GM21825 (cell line): ENCODE results near the gene AFG1L.
"Not testable (repeated sequence)": the region's sequence is repeated elsewhere in the genome, so short reads cannot be mapped to it uniquely, and the experiment has no call there.

ENCODE experiments used
- ATAC-seq: cut with Tn5 transposase; IDR thresholded peaks from one replicate; pipeline ENCODE4 v1.9.1; 2021; ENCODE audit warnings: mild to moderate bottlenecking, moderate library complexity; ENCODE audit not compliant: unreplicated experiment

The AFG1L gene

DNA sequence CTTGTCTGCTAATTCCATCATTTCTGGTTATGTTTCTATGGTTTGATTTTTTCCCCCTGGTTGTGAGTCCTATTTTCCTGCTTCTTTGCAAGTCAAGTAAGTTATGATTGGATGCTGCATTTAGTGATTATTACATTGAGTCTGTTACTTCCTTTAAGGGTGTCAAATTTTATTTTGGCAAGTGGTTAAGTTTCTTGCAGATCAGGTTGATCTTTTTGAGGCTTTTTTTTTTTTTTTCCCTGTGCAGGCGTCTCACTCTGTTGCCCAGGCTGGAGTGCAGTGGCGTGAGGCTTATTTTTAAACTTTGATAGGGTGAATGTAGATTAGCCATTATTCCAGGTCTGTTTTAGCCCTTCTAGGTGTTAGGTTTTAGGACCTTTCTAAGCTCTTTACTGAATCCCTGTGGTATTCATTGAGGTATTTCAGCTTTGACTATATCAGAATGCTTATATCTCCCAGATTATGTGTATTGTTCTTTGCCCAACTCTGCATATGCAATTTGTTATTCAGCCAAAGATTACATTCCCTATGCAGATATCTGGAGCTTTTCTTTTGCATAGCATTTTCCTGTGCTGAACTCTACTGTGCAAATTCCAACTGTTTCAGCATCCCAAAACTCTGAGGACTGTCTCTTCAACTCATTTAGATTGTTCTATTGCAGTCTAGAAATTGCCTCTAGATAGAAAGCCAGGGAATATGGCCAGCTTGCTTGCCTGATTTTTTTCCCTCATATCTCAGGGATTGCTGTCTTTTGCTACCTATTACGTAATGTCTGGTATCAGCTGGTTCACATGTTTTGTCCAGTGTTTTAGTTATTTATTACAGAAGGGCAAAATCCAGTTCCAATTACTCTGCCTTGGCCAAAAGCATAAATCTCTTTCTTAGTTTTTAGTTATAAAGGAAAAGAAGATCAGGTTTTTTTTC lies 113.3 kb downstream of the AFG1L start:
- no peak for ATAC-seq

DNA sequence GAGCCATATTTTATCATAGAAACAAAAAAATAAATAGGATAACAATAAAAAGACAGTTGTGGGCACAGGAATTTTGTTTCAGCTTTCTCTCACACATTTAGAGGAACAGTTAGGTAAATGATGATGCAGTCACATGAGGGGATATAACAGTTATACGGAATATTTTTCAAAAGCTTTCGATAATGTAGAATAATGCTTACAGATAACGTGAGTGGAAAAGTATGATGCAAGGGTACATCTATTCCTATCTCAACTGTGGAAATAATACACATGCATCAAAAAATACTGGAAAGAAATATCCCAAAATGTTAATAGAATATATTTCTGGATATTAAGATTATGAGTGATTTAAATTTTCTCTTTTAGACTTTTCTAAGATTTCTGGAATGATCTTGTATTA lies 114.0 kb downstream of the AFG1L start:
- ATAC-seq, result no peak

DNA sequence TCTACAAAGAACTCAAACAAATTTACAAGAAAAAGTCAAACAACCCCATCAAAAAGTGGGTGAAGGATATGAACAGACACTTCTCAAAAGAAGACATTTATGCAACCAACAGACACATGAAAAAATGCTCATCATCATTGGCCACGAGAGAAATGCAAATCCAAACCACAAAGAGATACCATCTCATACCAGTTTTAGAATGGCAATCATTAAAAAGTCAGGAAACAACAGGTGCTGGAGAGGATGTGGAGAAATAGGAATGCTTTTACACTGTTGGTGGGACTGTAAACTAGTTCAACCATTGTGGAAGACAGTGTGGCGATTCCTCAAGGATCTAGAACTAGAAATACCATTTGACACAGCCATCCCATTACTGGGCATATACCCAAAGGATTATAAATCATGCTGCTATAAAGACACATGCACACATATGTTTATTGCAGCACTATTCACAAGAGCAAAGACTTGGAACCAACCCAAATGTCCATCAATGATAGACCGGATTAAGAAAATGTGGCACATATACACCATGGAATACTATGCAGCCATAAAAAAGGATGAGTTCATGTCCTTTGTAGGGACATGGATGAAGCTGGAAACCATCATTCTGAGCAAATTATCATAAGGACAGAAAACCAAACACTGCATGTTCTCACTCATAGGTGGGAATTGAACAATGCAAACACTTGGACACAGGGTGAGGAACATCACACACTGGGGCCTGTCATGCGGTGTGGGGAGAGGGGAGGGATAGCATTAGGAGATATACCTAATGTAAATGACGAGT lies 121.4 kb downstream of the AFG1L start:
- not testable (repeated sequence) for ATAC-seq

DNA sequence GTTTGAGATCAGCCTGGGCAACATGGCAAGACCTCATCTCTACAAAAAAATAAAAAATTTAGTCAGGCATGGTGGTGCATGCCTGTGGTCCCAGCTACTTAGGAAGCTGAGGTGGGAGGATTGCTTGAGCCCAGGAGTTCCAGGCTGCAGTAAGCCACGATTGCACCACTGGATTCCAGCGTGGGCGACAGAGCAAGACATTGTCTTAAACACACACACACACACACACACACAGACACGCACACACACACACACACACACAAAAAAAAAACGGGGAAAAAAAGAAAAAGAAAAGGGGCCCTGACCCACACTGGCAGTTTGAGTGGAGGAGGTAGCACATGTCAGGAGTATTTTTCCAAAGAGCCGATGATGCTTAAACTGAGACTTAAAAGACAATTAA lies 122.2 kb downstream of the AFG1L start:
- ATAC-seq, result no peak

DNA sequence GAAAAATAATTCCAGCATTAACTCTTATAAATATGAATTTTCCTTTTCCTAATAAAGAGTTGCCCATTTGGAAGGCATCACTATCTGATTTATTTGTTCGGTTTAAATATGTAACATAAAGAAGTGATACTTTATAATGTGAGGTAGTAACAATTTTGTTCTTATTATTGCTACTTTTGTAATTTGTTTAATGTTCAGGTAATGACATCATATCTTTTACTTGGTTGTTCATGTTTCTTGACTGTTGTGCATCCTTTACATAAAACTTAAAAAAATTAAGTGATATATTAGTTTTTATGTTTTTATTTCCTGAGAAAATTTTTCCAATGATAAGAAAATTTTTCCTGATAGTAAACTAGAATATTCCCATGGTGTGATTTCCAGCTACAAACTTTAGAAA lies 124.6 kb downstream of the AFG1L start:
- ATAC-seq, result no peak

DNA sequence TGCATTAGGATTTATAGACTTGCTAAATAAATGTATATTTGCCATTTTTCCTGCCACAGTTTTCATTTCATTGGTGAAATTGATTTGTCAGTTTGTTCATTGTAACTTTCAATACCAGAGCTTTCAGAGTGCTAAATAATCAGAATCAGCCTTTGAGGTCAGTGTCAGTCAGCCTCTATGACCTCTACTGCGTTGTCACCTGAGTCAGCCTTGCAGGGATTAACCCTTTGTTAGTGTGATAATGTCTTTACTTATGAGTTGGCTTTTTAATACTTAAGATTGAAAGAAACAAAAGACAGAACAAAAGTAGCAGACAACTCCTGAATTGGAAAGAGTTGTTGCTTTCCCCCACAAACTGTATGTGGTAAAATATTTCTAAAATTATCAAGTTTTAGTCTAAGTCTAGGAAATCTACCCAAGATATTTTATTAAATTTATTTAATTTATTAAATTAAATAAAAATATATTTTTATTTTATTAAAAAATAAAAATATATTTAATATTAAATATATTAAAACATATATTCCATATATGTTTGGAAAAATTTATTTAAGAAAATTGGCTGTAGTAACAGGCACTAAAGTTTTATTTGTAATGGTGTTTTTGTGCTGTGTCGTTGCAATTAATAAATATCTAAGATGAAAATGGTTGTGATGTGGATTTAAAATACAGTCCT lies 125.2 kb downstream of the AFG1L start:
- no peak for ATAC-seq

DNA sequence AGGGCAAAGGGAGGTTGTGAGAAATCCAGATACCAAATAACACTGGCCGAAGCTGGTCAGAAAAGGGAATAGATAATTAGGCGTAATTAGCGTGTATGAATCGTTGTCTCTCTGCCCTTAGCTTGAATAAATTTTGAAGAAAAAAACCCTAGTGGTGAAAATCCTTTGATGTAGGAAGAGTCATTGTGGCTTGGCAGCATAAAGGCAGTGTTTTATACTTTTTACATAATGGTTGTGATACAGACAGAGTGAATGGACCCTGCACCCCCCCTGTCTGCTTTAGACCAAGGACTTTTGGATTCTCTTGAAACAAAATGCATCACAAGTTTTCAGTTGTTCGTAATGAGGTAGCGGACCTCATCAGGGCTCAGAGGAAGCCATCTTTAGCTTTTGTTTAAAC lies 126.5 kb downstream of the AFG1L start:
- no peak for ATAC-seq

DNA sequence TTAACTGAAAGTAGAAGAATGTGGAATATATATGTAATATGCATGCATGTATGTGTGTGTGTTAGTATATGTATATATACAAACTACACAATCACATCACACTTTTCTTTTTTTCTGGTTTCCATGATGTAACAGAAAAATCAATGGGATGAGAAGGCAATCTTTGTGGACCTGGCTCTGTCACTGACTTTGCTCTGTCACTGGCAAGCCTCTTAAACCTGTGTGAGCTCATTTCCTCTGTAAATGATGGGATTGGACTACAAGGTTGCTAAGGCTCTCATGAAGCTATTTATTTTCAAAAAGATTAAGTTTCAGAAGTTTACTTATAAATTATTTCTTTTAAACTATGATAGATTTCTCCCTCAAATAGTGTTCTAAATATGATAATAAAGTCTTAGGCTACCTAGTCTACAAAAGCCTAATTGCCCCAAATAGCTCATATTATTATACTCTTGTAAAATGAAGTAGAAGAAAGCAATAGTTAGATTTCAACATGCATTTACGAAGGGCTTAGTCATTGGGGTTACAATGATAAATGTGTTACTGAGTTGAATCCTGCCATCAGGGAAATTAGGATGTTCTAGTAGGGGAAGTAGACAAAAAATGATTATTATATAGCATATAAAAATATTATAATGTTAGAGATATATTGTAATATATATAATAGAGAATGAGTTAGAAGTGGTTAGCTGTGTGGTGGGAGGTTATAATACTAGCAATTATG lies 129.3 kb downstream of the AFG1L start:
- ATAC-seq, result no peak

DNA sequence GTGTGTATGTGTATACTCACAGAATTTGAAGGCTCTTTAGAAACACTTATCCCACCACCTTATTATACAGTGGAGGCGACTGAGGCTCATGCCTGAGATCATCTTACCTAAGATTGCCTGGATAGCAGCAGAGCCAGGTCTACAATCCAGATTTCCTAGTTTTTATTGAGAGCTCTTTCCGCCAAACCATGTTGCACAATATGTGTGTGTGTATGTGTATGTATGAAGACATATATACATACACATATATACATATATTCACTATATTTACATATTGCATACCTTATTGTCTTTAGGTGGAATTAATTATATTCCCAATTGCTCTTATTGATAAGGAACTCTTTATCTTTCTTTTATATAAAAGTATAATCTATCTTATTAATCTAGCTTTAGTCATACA lies 130.6 kb downstream of the AFG1L start:
- ATAC-seq, result no peak

DNA sequence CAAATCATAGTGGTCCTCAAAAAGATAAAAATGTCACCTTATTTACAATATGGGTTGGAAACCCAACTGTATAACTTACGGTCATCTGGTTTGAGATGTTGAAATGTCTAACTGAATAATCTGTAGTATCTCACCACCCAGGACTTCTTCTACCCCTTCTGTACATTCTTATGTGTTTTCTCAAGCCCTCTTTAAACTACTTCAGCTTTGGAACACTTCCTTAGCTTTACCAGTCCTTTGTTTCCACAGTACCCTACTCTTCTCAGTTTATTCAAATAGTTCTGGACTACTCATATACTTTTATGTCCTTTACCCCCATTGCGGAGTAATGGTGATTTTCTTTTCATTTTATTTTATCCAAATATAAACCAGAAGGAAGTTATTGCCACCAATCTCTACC lies 137.3 kb downstream of the AFG1L start:
- no peak for ATAC-seq

DNA sequence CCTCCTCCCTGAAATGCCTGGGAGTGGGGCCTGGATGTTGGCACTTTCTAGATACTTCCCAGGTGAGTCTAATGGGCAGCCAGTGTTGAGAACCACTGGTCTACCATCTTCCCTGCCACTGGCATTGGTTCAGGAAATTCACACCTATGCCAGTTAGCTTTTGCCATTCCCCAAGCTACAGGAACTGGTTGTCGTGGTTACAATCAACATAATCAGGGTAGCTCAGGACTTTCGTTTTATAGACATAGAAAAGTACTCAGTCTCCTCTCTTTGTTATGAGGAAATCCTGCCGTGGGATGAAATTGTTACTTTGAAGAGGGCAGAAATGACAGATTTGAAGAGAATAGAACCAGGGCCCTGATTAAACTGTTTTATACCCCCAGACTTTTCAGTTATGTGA lies 137.9 kb downstream of the AFG1L start:
- no peak for ATAC-seq

DNA sequence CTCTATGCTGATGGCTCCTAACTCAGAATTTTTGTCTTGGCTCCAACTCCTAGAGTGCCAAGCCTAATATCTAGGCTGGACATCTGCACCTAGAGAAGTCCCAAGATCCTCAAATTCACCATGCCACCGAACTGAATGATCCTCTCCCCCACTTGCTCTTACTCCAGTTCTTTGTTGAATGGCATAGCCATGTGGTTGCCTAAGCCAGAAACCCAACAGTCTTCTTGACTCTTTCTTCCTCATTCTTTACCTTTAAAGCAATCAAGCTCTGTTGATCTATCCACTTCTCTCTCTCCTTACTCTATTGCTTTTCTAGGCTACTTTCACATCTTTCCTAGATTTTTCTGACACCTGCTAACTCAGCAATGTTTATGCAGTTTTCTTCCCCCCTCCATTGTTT lies 139.4 kb downstream of the AFG1L start:
- no peak for ATAC-seq

DNA sequence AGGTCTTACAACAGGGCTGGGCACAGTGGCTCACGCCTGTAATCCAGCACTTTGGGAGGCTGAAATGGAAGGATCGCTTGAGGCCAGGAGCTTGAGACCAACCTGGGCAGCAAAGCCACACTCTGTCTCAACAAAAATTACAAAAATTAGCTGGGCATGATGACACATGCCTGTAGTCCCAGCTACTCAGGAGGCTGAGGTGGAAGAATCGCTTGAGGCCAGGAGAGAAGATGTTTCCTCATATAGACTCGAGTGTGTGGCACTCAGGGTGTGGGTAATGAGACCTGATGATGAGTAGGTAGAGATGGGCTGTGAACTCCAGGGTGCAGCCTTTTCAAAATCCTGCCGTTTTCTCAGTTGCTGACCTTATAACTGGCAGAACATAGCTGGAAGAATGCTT lies 140.5 kb downstream of the AFG1L start:
- no peak for ATAC-seq

DNA sequence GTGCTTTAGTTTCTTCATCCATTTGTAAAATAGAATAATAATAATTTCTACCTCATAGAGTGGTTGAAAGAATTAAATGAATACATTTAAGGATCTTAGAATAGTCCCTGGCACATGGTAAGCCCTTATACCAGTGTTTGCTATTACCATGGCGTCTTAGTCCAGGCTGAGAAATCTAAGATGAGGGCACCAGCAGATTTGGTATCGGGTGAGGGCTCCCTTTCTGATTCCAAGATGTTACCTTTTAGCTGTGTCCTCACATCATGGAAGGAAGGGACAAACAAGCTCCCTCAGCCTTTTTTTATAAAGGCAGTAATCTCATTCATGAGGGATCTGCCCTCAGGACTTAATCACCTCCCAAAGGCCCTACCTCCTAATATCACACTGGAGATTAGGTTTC lies 141.9 kb downstream of the AFG1L start:
- ATAC-seq, result no peak

DNA sequence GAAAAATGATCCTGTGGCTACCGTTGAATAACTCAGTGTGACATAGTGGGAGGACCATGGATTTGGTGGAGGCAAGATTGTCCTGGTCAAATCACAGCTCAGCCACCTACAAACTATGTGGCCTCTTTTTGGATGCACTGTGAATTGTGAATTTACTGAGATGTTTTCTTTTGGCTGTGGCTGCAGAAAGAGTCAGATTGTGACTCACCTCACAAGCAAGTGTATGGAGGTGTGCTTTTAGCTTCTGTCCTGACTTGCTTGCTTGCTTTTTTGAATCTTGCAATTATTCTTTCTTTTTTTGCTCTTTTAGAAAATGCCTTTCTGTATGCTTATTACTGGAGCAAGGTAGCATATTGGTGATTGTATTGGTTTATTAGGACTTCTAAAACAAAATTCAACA lies 143.0 kb downstream of the AFG1L start:
- ATAC-seq, result no peak

DNA sequence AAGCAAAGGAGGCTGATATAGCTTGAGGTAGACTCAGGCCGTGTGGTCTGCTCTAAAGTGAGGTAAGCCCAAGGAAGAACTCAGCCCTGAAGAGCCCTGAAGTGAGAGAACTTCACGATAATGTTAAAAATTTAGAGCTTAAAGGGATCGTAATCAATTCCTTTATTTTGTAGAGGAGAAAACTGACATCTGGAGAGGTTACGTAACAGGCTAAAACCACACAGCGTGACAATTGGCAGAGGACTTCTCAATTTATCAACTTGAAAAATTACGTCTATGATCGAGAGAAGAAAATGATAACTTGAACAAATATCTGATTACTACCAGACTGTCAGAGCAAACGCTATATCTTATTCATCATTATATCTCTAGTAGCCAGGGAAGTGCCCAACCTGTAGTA lies 144.1 kb downstream of the AFG1L start:
- ATAC-seq, result no peak

DNA sequence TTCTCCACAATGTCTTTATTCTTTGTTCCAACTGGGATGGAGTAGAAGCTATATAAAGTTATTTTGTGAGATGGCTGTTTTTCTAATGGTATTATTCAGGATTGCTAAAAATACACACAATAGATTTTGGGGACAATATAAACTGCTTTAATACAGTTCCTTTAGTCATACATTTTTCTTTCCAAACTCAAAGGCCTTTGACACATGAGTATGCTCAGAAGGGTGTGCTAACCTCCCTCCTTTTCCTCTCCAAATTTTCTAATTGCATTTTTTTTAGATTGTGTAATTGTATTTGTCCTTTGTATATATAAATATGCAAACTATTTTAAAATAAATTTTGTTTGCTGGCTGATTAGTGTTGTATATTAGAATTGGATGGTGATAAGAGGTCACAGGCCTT lies 146.3 kb downstream of the AFG1L start:
- no peak for ATAC-seq

DNA sequence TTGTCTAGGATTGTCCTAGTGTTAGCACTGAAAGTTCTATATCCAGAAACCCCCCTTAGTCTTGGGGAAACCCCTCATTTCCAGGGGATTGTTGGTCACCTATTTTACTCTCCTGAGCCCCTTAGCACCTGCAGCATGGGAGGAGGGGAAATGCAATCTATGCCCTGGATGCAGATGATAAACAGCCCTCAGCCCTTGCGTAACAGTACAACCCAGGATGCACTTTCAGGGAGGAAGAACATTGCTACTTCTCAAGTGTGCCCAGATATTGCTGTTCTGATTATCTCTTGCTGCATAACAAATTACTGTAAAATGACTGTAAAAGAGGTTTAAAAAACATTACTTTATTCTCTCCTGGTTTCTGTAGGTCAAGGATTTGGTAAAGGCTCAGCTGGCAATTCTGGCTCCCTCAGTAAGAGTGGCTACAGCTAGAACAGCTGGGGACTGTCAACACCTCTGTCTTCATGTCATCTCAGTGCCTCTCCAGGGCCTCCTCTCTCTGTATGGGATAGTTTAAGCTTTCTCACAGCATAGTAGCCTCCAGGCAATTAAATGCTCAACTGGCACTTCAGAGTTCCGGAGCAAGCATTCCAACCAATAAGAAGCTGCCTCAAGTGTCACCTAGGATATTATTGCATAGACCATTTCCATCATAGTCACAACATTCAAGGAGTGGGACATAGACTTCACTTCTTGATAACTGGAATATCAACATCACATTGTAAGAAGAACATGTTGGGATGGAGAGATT lies 148.1 kb downstream of the AFG1L start:
- no peak for ATAC-seq

DNA sequence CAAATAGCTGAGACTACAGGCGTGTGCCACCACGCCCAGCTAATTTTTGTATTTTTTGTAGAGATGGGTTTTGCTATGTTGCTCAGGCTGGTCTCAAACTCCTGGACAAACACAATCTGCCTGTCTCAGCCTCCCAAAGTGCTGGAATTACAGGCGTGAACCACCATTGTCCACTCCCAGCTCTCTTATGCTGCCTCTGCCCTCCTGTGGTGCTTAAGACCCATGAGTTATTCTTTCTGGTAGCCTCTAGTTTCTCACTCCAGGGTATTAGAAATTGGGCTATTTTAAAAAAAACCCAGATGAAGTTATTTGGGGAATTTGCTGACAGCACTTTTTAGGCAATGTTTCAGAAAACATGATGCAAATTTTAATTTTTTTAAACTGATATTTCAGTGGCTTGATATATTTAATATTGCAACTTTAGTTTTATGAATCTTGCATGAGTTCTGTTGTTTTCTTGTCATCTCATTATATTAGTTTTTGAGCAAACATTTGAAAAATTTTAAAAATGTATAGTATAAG lies 151.8 kb downstream of the AFG1L start:
- ATAC-seq, result no peak

DNA sequence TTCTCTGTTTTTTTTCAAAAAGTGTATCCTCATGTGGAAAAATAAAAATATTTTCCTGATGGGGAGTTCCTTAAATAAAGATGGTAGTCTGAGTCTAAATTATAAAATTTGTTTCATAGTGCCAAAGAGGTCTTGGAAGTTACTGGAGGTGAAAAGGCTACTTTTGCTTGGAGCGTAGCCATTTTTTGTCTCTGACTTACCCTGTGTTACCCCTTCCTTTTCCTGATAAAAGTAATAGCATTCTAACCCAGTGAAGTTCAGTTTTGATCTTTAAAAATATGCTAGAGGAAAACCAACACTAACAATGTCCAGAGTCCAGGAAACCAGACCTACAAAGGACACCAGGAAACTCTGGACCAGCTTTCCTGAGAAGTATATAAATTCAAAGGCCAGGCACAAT lies 153.6 kb downstream of the AFG1L start:
- ATAC-seq, result no peak
